Erythroblast (primary cell): ENCODE results near the gene CNTNAP5.

ENCODE experiments used
- GATA1 ChIP-seq: IDR thresholded peaks from 2 replicates; pipeline ENCODE4 v1.6.1; 2011; ENCODE audit warnings: low read depth, mild to moderate bottlenecking, control low read depth, low read length, moderate library complexity
- POLR2A ChIP-seq: IDR thresholded peaks from 2 replicates; pipeline ENCODE4 v1.6.1; 2011; ENCODE audit warnings: mild to moderate bottlenecking, low read length

- TF ChIP-seq POLR2A (no peak), GATA1 (no peak)
Observed at GRCh38 chr2:124046332-124046731, 21.2 kb downstream of the CNTNAP5 start.
